Body of pancreas (tissue), 4 donors: Measurements from ENCODE around the gene ZNF532. TPM values are rescaled to one million over a fixed set of nuclear protein-coding genes. Genes with fewer than 3 reads are reported as not detected.

ENCODE experiments used
- ATAC-seq: fragments of 150-250 bp; one replicate; pipeline ENCODE4 v1.9.1; 2016
- DNase-seq, 4 donors: peaks; one replicate each; pipeline ENCODE4 v3.0.0-alpha.2; 2019
- H3K27ac ChIP-seq, 4 donors: fragments of 200-600 bp; sonication (generic); 1 replicate in 3 of 4; 2 replicates in 1 of 4; pipeline versions ENCODE4 v1.5.1 to v1.6.1; 2016 to 2019; ENCODE audit warnings: mild to moderate bottlenecking in 1 of 4, mixed read lengths in 1 of 4, moderate library complexity in 1 of 4
- H3K27me3 ChIP-seq, 2 donors: fragments of 200-600 bp; sonication (generic); one replicate each; pipeline ENCODE4 v1.6.0; 2016; ENCODE audit warnings: mild to moderate bottlenecking in 1 of 2
- H3K36me3 ChIP-seq, 2 donors: fragments of 200-600 bp; sonication (generic); replicated peaks in 1 of 2; 2 replicates each; pipeline ENCODE4 v1.5.1; 2016; ENCODE audit warnings: low read depth in 2 of 2; ENCODE audit not compliant: insufficient read depth in 1 of 2
- H3K4me1 ChIP-seq: fragments of 200-600 bp; sonication (generic); one replicate; pipeline ENCODE4 v1.6.0; 2016
- H3K4me3 ChIP-seq, 2 donors: fragments of 200-600 bp; sonication (generic); 1 replicate in 1 of 2; 2 replicates in 1 of 2; pipeline ENCODE4 v1.5.1; 2016 to 2019
- H3K9me3 ChIP-seq, 3 donors: fragments of 200-600 bp; sonication (generic); 1 replicate in 2 of 3; 2 replicates in 1 of 3; pipeline ENCODE4 v1.5.1; 2016
- POLR2A ChIP-seq, 3 donors: fragments of 450-650 bp; IDR thresholded peaks; one replicate each; pipeline ENCODE4 v1.6.1; 2016; ENCODE audit warnings: antibody characterized with exemption in 3 of 3, mild to moderate bottlenecking in 2 of 3
- WGBS, 2 donors: methylation state at CpG; one replicate each; pipeline ENCODE4 v1.1.5; 2017; 5-methylcytosine and 5-hydroxymethylcytosine counted together
- intact Hi-C: fragments of 100-400 bp; cut with DNase I; formaldehyde crosslinking; loops from one replicate; pipeline ENCODE4 v1.15.1; 2023
- total RNA-seq, 2 donors: library from RNA; depleted of rRNA; stranded (reverse); fragments of >200 nt; gene quantifications; one replicate each; pipeline ENCODE4 v1.1.0, GENCODE V29; 2016
- TF ChIP-seq, protein P1 (sequence below), 7 experiments: fragments of 450-650 bp in 4 of 7; fragments of 200-600 bp in 3 of 7; sonication (generic) in 3 of 7; IDR thresholded peaks; one replicate each; pipeline ENCODE4 v1.5.1; 2016 to 2019; ENCODE audit warnings: antibody characterized with exemption in 7 of 7

The ZNF532 gene
- 10 to 100 TPM; 12.2 to 52.1 TPM for total RNA-seq

- no peaks in the 10 kb centered on the region for H3K9me3 ChIP-seq
- H3K4me1 ChIP-seq: peaks cover 14% of the 10 kb centered on the region
- H3K27me3 ChIP-seq: no peaks in the 10 kb centered on the region
- TF ChIP-seq POLR2A (IDR thresholded peaks at IDR 0.05): no peak
- TF ChIP-seq, protein P1, sequence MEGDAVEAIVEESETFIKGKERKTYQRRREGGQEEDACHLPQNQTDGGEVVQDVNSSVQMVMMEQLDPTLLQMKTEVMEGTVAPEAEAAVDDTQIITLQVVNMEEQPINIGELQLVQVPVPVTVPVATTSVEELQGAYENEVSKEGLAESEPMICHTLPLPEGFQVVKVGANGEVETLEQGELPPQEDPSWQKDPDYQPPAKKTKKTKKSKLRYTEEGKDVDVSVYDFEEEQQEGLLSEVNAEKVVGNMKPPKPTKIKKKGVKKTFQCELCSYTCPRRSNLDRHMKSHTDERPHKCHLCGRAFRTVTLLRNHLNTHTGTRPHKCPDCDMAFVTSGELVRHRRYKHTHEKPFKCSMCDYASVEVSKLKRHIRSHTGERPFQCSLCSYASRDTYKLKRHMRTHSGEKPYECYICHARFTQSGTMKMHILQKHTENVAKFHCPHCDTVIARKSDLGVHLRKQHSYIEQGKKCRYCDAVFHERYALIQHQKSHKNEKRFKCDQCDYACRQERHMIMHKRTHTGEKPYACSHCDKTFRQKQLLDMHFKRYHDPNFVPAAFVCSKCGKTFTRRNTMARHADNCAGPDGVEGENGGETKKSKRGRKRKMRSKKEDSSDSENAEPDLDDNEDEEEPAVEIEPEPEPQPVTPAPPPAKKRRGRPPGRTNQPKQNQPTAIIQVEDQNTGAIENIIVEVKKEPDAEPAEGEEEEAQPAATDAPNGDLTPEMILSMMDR (IDR thresholded peaks at IDR 0.05): no peak
- DNase-seq (peak in 1 of 4 donors; percentile 27), ATAC-seq (peak; percentile 11)
- H3K27ac ChIP-seq: peak within 1 kb of the TSS; percentile 37 to 80 (median 75)
- no peak within 1 kb of the TSS for H3K4me3 ChIP-seq
- 74 to 78% methylated on average over 13 to 17 of the region's 17 CpGs for WGBS, 2 donors
- H3K36me3 ChIP-seq: no peaks in the 10 kb centered on the region
- intact Hi-C loops: no loop called here
Measured at GRCh38 chr18:58864146-58865032, at the start of gene ZNF532. ZNF532 (plus strand) TSS chr18:58864877. CDS start in a region left out here.

GRCh38 chr18:58819051-58819450 lies 45.6 kb upstream of the ZNF532 start:
- TF ChIP-seq, protein P1 (IDR thresholded peaks at IDR 0.05): no peak
- TF ChIP-seq POLR2A (IDR thresholded peaks at IDR 0.05): no peak

GRCh38 chr18:58820251-58820650 lies 44.4 kb upstream of the ZNF532 start:
- Histone ChIP-seq H3K4me1 (no peaks in the 10 kb centered on the region), H3K4me3 (no peak overlapping the region), H3K27ac (no peak overlapping the region), H3K9me3 (no peaks in the 10 kb centered on the region), H3K27me3 (no peaks in the 10 kb centered on the region), H3K36me3 (no peaks in the 10 kb centered on the region)
- DNase-seq (no peak), ATAC-seq (no peak)
- intact Hi-C loops: no loop called here
- WGBS, 2 donors: 72 to 75% methylated on average over 3 of the region's 3 CpGs
- TF ChIP-seq POLR2A (IDR thresholded peaks at IDR 0.05): no peak
- TF ChIP-seq, protein P1 (IDR thresholded peaks at IDR 0.05): no peak

More at GRCh38 chr18:58819051-58819450, 45.6 kb upstream of the ZNF532 start:
- 33 to 44% methylated on average over 4 of the region's 4 CpGs for WGBS, 2 donors
- Histone ChIP-seq H3K27me3 (no peaks in the 10 kb centered on the region), H3K4me1 (no peaks in the 10 kb centered on the region), H3K9me3 (no peaks in the 10 kb centered on the region), H3K4me3 (no peak overlapping the region), H3K36me3 (no peaks in the 10 kb centered on the region), H3K27ac (no peak overlapping the region)
- no peak for ATAC-seq
- no peak for DNase-seq
- intact Hi-C loops: no loop called here

GRCh38 chr18:58822944-58823343 lies 41.7 kb upstream of the ZNF532 start:
- H3K36me3 ChIP-seq: no peaks in the 10 kb centered on the region
- H3K4me3 ChIP-seq: no peak overlapping the region
- H3K9me3 ChIP-seq: no peaks in the 10 kb centered on the region
- no peak overlapping the region for H3K27ac ChIP-seq
- TF ChIP-seq, protein P1 (IDR thresholded peaks at IDR 0.05): no peak
- TF ChIP-seq POLR2A (IDR thresholded peaks at IDR 0.05): no peak
- no peaks in the 10 kb centered on the region for H3K27me3 ChIP-seq
- WGBS, 2 donors: 90 to 98% methylated on average over 13 of the region's 13 CpGs
- no peaks in the 10 kb centered on the region for H3K4me1 ChIP-seq
- ATAC-seq: no peak
- intact Hi-C loops: no loop called here
- no peak for DNase-seq
